HL-60 (cell line): ENCODE measurements around the gene HEY2.

Experiments
- DNase-seq, 2 experiments: peaks; one replicate each; pipeline ENCODE4 v3.0.0-alpha.2; 2010 to 2020; ENCODE audit warnings: low read depth in 1 of 2, low spot score in 1 of 2
- H3K27ac ChIP-seq: fragments of 250-450 bp; sonication (Bioruptor Pico); replicated peaks from 2 replicates; pipeline ENCODE4 v1.5.1; 2020; ENCODE audit warnings: mild to moderate bottlenecking, moderate library complexity
- H3K27me3 ChIP-seq: fragments of 250-450 bp; sonication (Bioruptor Pico); 2 replicates; pipeline ENCODE4 v1.5.1; 2021; ENCODE audit warnings: mild to moderate bottlenecking, moderate library complexity; ENCODE audit not compliant: insufficient read depth, poor library complexity, severe bottlenecking
- H3K4me3 ChIP-seq: replicated peaks from 2 replicates; pipeline ENCODE4 v1.5.1; 2011; ENCODE audit warnings: mild to moderate bottlenecking, control low read depth, low read length; ENCODE audit not compliant: insufficient read depth
- CTCF ChIP-seq: IDR thresholded peaks from one replicate; pipeline ENCODE4 v1.5.1; 2011; ENCODE audit warnings: low read length, control low read depth, inconsistent platforms; ENCODE audit not compliant: insufficient read depth
- GABPA ChIP-seq: IDR thresholded peaks from 2 replicates; pipeline ENCODE4 v1.6.1; 2012; ENCODE audit warnings: low read depth
- POLR2AphosphoS5 ChIP-seq: IDR thresholded peaks from 2 replicates; pipeline ENCODE4 v1.6.1; 2012; ENCODE audit warnings: low read depth
- REST ChIP-seq: IDR thresholded peaks from 2 replicates; pipeline ENCODE4 v1.6.1; 2012; ENCODE audit warnings: low read depth; ENCODE audit not compliant: insufficient replicate concordance
- SPI1 ChIP-seq: IDR thresholded peaks from 2 replicates; pipeline ENCODE4 v1.6.1; 2012; ENCODE audit warnings: low read depth, mild to moderate bottlenecking, borderline replicate concordance

HEY2 gene

DNA sequence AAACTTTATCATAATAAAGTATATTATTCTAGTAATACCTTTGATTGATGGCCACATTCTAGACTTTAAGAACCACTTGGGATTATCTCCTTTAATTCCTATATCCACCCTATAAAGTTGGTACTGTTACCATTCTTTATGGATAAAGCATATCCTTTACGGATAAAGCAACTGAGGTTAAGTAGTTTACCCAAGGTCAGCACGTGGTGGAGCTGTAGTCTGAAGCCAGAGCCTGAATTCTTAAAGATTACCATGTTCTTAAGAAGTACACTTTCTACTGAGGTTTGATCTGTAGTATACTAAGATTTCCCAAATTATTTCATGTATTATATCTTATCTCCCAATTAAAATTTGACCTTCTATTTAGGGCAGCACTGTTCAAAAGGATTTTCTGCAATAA is 38.4 kb downstream of the HEY2 start:
- no peaks in the 10 kb centered on the region for H3K27me3 ChIP-seq
- no peak for TF ChIP-seq REST
- TF ChIP-seq GABPA: no peak
- no peak for TF ChIP-seq SPI1
- TF ChIP-seq CTCF: no peak
- DNase-seq: peak in 1 of 2 experiments; percentile 27
- H3K4me3 ChIP-seq: no peak overlapping the region
- H3K27ac ChIP-seq: no peak overlapping the region

- H3K4me3 ChIP-seq: no peak overlapping the region
- TF ChIP-seq GABPA (no peak), CTCF (no peak), SPI1 (no peak), REST (no peak), POLR2AphosphoS5 (no peak)
- H3K27me3 ChIP-seq: no peaks in the 10 kb centered on the region
- H3K27ac ChIP-seq: peak overlapping the region; percentile 81
- DNase-seq: no peak
Measured at GRCh38 chr6:125789167-125789566, 39.7 kb downstream of the HEY2 start.

- Histone ChIP-seq H3K27ac (peak overlapping the region; percentile 81), H3K27me3 (no peaks in the 10 kb centered on the region), H3K4me3 (peak overlapping the region; percentile 99)
- TF ChIP-seq GABPA (no peak), SPI1 (no peak), POLR2AphosphoS5 (0 out of 2 replicates have a peak, but pooled peaks have one; percentile 26), REST (no peak), CTCF (no peak)
- peak; percentile 21 to 69 for DNase-seq
Measured at GRCh38 chr6:125789576-125790357, 40.3 kb downstream of the HEY2 start.
